Mucosa of descending colon (tissue), 3 donors: ENCODE results near the gene ITGA11. TPM values are rescaled to one million over a fixed set of nuclear protein-coding genes. Genes with fewer than 3 reads are reported as not detected.
A peak's percentile ranks its signal among the peaks of the same experiment; 100 is the strongest.

ENCODE experiments used
- ATAC-seq: fragments of 200-7000 bp; cut with Tn5 transposase; one replicate; pipeline ENCODE4 v1.9.1; 2020; ENCODE audit warnings: mild to moderate bottlenecking, moderate library complexity
- DNase-seq, 3 donors: peaks; one replicate each; pipeline ENCODE4 v3.0.0-alpha.2; 2020
- H3K36me3 ChIP-seq: fragments of 200-600 bp; one replicate; pipeline ENCODE4 v1.8.0; 2021; ENCODE audit warnings: low read depth, mild to moderate bottlenecking
- H3K4me1 ChIP-seq: fragments of 200-600 bp; one replicate; pipeline ENCODE4 v1.8.0; 2021; ENCODE audit warnings: low read depth, mild to moderate bottlenecking
- H3K4me3 ChIP-seq: fragments of 200-600 bp; one replicate; pipeline ENCODE4 v1.8.0; 2021; ENCODE audit warnings: mild to moderate bottlenecking
- H3K9me3 ChIP-seq: fragments of 200-600 bp; one replicate; pipeline ENCODE4 v1.8.0; 2021; ENCODE audit warnings: mild to moderate bottlenecking
- CTCF ChIP-seq: fragments of 200-600 bp; IDR thresholded peaks from one replicate; pipeline ENCODE4 v1.8.0; 2022; ENCODE audit warnings: antibody characterized with exemption, mild to moderate bottlenecking
- intact Hi-C, 2 donors: fragments of 100-400 bp; cut with DNase I in 1 of 2; cut with micrococcal nuclease in 1 of 2; formaldehyde crosslinking; loops; one replicate each; pipeline versions ENCODE4 v1.11.0 to v1.11.1; 2022; cut with DNase I, micrococcal nuclease
- total RNA-seq, 3 donors: library from RNA; stranded (reverse); fragmentation: NEBNext Ultra II Directional in 2 of 3; extraction: Animal tissue kit (Norgen Biotek cat#: 25700) in 2 of 3; gene quantifications; one replicate each; pipeline versions ENCODE4 v1.2.1 to v1.2.4, GENCODE V29; 2021 to 2023
- donor health status: DM: no; HTN: no; CAD: no; lungs with moderate emphysema.
- donor health status: DM: no; HTN: no; CAD: no.
- donor health status: DM: no; HTN: yes; CAD: no.

Gene ITGA11
- total RNA-seq, 3 donors from 2014 or later: 1.8 to 2.4 (median 2.1) TPM

GRCh38 chr15:68310804-68311463 is 121.0 kb downstream of the ITGA11 start:
- H3K9me3 ChIP-seq: no peaks in the 10 kb centered on the region
- H3K36me3 ChIP-seq: no peaks in the 10 kb centered on the region
- DNase-seq (no peak), ATAC-seq (no peak)
- intact Hi-C loops: loop anchor here in 1 of 2 donors (10.0 kb wide), 1 partner anchor 234 kb away; no protein-coding TSS in a partner anchor
- no peaks in the 10 kb centered on the region for H3K4me1 ChIP-seq
- no peak overlapping the region for H3K4me3 ChIP-seq
- TF ChIP-seq CTCF: no peak

GRCh38 chr15:68310178-68310803 is 121.7 kb downstream of the ITGA11 start:
- intact Hi-C loops: loop anchor here in 1 of 2 donors (10.0 kb wide), 1 partner anchor 235 kb away; no protein-coding TSS in a partner anchor
- TF ChIP-seq CTCF: no peak

GRCh38 chr15:68309024-68309423 is 122.9 kb downstream of the ITGA11 start:
- DNase-seq: no peak
- H3K36me3 ChIP-seq: no peaks in the 10 kb centered on the region
- ATAC-seq: no peak
- H3K4me1 ChIP-seq: no peaks in the 10 kb centered on the region
- no peaks in the 10 kb centered on the region for H3K9me3 ChIP-seq
- no peak for TF ChIP-seq CTCF
- intact Hi-C loops: loop anchor here in 1 of 2 donors (5.0 kb wide), 1 partner anchor 57 kb away; no protein-coding TSS in a partner anchor
- no peak overlapping the region for H3K4me3 ChIP-seq

More at GRCh38 chr15:68310178-68310803, 121.7 kb downstream of the ITGA11 start:
- DNase-seq (no peak), ATAC-seq (no peak)
- Histone ChIP-seq H3K4me3 (no peak overlapping the region), H3K9me3 (no peaks in the 10 kb centered on the region), H3K36me3 (no peaks in the 10 kb centered on the region), H3K4me1 (no peaks in the 10 kb centered on the region)

- Histone ChIP-seq H3K9me3 (no peaks in the 10 kb centered on the region), H3K4me3 (no peak overlapping the region), H3K4me1 (no peaks in the 10 kb centered on the region), H3K36me3 (no peaks in the 10 kb centered on the region)
- no peak for TF ChIP-seq CTCF
- ATAC-seq: no peak
- DNase-seq: peak in 1 of 3 donors; percentile 22
- intact Hi-C loops: loop anchor here in 1 of 2 donors (5.0 kb wide), 1 partner anchor 55 kb away; no protein-coding TSS in a partner anchor
Measured at GRCh38 chr15:68307131-68307928, 124.6 kb downstream of the ITGA11 start.

- H3K4me3 ChIP-seq: no peak overlapping the region
- ATAC-seq: no peak
- no peak for TF ChIP-seq CTCF
- H3K9me3 ChIP-seq: no peaks in the 10 kb centered on the region
- peaks cover 5% of the 10 kb centered on the region for H3K4me1 ChIP-seq
- peak in 1 of 3 donors; percentile 26 for DNase-seq
- H3K36me3 ChIP-seq: no peaks in the 10 kb centered on the region
- intact Hi-C loops: loop anchor here in 1 of 2 donors (5.0 kb wide), 1 partner anchor 53 kb away; no protein-coding TSS in a partner anchor
Measured at GRCh38 chr15:68305420-68305871, 126.5 kb downstream of the ITGA11 start.
